Thyroid gland (tissue), 4 donors: ENCODE data around the gene GLYAT. TPM values are rescaled to one million over a fixed set of nuclear protein-coding genes. Genes with fewer than 3 reads are reported as not detected.
"Not testable (repeated sequence)": the region's sequence is repeated elsewhere in the genome, so short reads cannot be mapped to it uniquely, and the experiment has no call there.

Experiments
- DNase-seq, 2 donors: peaks; one replicate each; pipeline ENCODE4 v3.0.0-alpha.2; 2019
- H3K27ac ChIP-seq, 3 donors: fragments of 200-600 bp; sonication (generic); 1 replicate in 2 of 3; 2 replicates in 1 of 3; pipeline ENCODE4 v1.5.1; 2016 to 2019; ENCODE audit warnings: mild to moderate bottlenecking in 1 of 3, moderate library complexity in 1 of 3
- H3K27me3 ChIP-seq: fragments of 200-600 bp; sonication (generic); one replicate; pipeline ENCODE4 v1.5.1; 2019
- H3K36me3 ChIP-seq, 2 donors: fragments of 200-600 bp; sonication (generic); one replicate each; pipeline ENCODE4 v1.5.1; 2016 to 2019
- H3K4me1 ChIP-seq, 2 donors: fragments of 200-600 bp; sonication (generic); one replicate each; pipeline ENCODE4 v1.5.1; 2017 to 2019
- H3K4me3 ChIP-seq, 3 donors: fragments of 200-600 bp; sonication (generic); replicated peaks in 1 of 3; 1 replicate in 2 of 3; 2 replicates in 1 of 3; pipeline ENCODE4 v1.5.1; 2016; ENCODE audit warnings: mild to moderate bottlenecking in 1 of 3
- H3K9me3 ChIP-seq: fragments of 200-600 bp; sonication (generic); one replicate; pipeline ENCODE4 v1.5.1; 2017
- POLR2A ChIP-seq, 2 donors: fragments of 450-650 bp; IDR thresholded peaks; one replicate each; pipeline ENCODE4 v1.6.1; 2017; ENCODE audit warnings: antibody characterized with exemption in 2 of 2, mild to moderate bottlenecking in 2 of 2, moderate library complexity in 1 of 2
- WGBS, 2 donors: methylation state at CpG; one replicate each; pipeline ENCODE4 v1.1.5; 2017; 5-methylcytosine and 5-hydroxymethylcytosine counted together
- intact Hi-C: fragments of 100-400 bp; cut with DNase I; formaldehyde crosslinking; loops from one replicate; pipeline ENCODE4 v1.15.1; 2023
- total RNA-seq, 4 donors: library from RNA; depleted of rRNA; stranded (reverse); fragments of >200 nt; gene quantifications; one replicate each; pipeline ENCODE4 v1.2.3, GENCODE V29; 2016
- TF ChIP-seq, protein P1 (sequence below), 6 experiments: fragments of 200-600 bp in 3 of 6; fragments of 450-650 bp in 3 of 6; sonication (generic) in 3 of 6; IDR thresholded peaks; one replicate each; pipeline ENCODE4 v1.5.1; 2016 to 2019; ENCODE audit warnings: antibody characterized with exemption in 6 of 6, mild to moderate bottlenecking in 2 of 6, inconsistent platforms in 1 of 6, moderate library complexity in 1 of 6

The GLYAT gene
- total RNA-seq, 4 donors from 2014 or later, result not detected

DNA sequence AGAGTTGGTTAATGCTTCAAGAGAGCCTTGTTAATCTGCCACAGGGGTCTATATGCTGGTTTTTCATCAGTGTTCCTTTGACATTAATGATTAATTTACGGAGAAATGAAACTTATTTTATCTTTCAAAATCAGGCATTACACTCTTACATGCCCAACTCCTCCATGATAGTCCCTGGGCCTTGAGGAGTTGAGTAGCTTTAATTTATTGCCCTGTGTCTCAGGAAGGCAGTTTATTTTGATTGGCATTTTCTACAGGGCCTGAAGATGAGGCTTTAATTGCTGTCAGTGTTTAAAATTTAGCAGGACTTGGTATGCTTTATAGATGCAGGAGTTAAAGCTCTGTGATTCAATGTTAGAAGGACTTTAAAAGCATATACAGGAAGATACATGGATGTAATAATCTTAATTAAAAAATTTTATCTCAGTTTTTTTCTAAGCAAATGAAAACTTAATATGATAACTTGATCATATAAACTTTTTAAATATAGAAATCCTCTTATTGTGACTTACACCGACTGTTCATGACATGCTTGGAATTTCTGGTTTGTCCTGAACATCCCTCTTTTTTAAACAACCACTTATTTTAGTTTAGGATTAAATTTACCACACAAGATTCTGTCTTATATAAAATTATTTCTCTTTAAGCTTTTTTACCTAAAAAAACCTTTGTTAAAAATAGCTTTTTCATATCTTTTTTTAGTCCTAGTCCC is 12.2 kb downstream of the GLYAT start:
- intact Hi-C loops, result no loop called here
- no peaks in the 10 kb centered on the region for H3K27me3 ChIP-seq
- no peaks in the 10 kb centered on the region for H3K4me1 ChIP-seq
- no peak for TF ChIP-seq POLR2A (IDR thresholded peaks at IDR 0.05)
- TF ChIP-seq, protein P1, sequence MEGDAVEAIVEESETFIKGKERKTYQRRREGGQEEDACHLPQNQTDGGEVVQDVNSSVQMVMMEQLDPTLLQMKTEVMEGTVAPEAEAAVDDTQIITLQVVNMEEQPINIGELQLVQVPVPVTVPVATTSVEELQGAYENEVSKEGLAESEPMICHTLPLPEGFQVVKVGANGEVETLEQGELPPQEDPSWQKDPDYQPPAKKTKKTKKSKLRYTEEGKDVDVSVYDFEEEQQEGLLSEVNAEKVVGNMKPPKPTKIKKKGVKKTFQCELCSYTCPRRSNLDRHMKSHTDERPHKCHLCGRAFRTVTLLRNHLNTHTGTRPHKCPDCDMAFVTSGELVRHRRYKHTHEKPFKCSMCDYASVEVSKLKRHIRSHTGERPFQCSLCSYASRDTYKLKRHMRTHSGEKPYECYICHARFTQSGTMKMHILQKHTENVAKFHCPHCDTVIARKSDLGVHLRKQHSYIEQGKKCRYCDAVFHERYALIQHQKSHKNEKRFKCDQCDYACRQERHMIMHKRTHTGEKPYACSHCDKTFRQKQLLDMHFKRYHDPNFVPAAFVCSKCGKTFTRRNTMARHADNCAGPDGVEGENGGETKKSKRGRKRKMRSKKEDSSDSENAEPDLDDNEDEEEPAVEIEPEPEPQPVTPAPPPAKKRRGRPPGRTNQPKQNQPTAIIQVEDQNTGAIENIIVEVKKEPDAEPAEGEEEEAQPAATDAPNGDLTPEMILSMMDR (IDR thresholded peaks at IDR 0.05), result no peak
- no peak overlapping the region for H3K4me3 ChIP-seq
- H3K9me3 ChIP-seq, result no peaks in the 10 kb centered on the region
- no peak overlapping the region for H3K27ac ChIP-seq
- H3K36me3 ChIP-seq, result no peaks in the 10 kb centered on the region
- WGBS, 2 donors, result 65 to 88% methylated on average over 2 of the region's 2 CpGs
- no peak for DNase-seq

DNA sequence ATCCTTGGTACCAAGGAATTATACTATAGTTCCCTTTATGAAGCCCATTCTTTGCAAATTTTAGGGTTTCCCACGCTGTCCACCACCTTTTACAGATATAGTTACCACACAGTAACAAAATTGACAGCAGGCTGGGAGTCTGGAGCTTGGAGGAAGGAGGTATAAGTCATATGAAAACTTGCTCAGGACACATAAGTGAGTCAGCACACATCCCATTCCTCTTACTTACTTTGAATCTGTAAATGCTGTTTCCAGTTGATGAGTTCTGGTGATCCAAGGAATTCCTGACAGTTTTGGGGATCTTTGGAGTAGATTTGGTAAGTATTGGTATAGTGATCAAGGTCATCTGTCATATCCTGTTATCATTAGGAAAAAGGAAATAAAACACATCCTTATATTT is 19.2 kb downstream of the GLYAT start:
- no peaks in the 10 kb centered on the region for H3K4me1 ChIP-seq
- no peaks in the 10 kb centered on the region for H3K36me3 ChIP-seq
- no peaks in the 10 kb centered on the region for H3K27me3 ChIP-seq
- intact Hi-C loops, result no loop called here
- H3K9me3 ChIP-seq, result no peaks in the 10 kb centered on the region
- H3K4me3 ChIP-seq, result no peak overlapping the region
- DNase-seq, result no peak
- no peak overlapping the region for H3K27ac ChIP-seq
- 15 to 22% methylated on average over 1 of the region's 1 CpG for WGBS, 2 donors
- TF ChIP-seq, protein P1 (IDR thresholded peaks at IDR 0.05), result no peak
- no peak for TF ChIP-seq POLR2A (IDR thresholded peaks at IDR 0.05)

GRCh38 chr11:58711832-58712231 is 19.9 kb downstream of the GLYAT start:
- H3K4me3 ChIP-seq, result no peak overlapping the region
- H3K4me1 ChIP-seq, result no peaks in the 10 kb centered on the region
- no peaks in the 10 kb centered on the region for H3K9me3 ChIP-seq
- TF ChIP-seq, protein P1 (IDR thresholded peaks at IDR 0.05), result no peak
- no peak for TF ChIP-seq POLR2A (IDR thresholded peaks at IDR 0.05)
- DNase-seq, result no peak
- no peaks in the 10 kb centered on the region for H3K27me3 ChIP-seq
- no peak overlapping the region for H3K27ac ChIP-seq
- intact Hi-C loops, result no loop called here
- no peaks in the 10 kb centered on the region for H3K36me3 ChIP-seq
- 70 to 72% methylated on average over 2 of the region's 2 CpGs for WGBS, 2 donors

DNA sequence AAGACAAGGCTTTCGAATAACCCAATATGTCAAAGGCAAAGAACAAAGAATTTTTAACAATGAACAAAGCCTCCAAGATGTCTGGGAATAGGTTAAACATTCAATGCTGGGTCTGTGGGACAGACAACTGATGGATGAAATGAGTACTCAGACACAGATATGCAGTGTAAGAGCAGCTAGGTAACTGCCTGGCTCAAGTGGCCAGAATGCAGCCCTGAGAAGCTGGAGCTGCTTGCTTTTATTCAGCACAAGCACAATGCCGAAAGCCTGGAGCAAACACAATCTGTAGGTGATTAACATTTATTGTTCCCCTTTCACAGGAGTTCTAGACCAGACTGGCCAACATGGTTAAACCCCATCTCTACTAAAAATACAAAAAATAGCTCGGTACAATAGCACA is 24.0 kb downstream of the GLYAT start:
- H3K27me3 ChIP-seq, result no peaks in the 10 kb centered on the region
- no peak for DNase-seq
- no peak overlapping the region for H3K27ac ChIP-seq
- H3K9me3 ChIP-seq, result no peaks in the 10 kb centered on the region
- no peaks in the 10 kb centered on the region for H3K4me1 ChIP-seq
- WGBS, 2 donors, result 75 to 89% methylated on average over 3 of the region's 3 CpGs
- no peak overlapping the region for H3K4me3 ChIP-seq
- H3K36me3 ChIP-seq, result no peaks in the 10 kb centered on the region
- no peak for TF ChIP-seq POLR2A (IDR thresholded peaks at IDR 0.05)
- TF ChIP-seq, protein P1 (IDR thresholded peaks at IDR 0.05), result no peak
- intact Hi-C loops, result no loop called here

GRCh38 chr11:58696825-58697224 is 34.9 kb downstream of the GLYAT start:
- DNase-seq, H3K4me3 ChIP-seq, H3K36me3 ChIP-seq, H3K9me3 ChIP-seq, H3K4me1 ChIP-seq, H3K27me3 ChIP-seq, intact Hi-C loops, H3K27ac ChIP-seq: not testable (repeated sequence)
- WGBS, 2 donors, result 70 to 83% methylated on average over 2 of the region's 3 CpGs
